GM04504 (cell line): ENCODE results near the gene KRT20.

Source experiments
- DNase-seq: peaks from one replicate; pipeline ENCODE4 v3.0.0-alpha.2; 2012; ENCODE audit warnings: low read depth

KRT20 gene

GRCh38 chr17:40850293-40850972 is 34.6 kb downstream of the KRT20 start:
- DNase-seq = no peak

GRCh38 chr17:40849723-40850122 is 35.3 kb downstream of the KRT20 start:
- no peak for DNase-seq

GRCh38 chr17:40848583-40849235 is 36.3 kb downstream of the KRT20 start:
- no peak for DNase-seq

DNA sequence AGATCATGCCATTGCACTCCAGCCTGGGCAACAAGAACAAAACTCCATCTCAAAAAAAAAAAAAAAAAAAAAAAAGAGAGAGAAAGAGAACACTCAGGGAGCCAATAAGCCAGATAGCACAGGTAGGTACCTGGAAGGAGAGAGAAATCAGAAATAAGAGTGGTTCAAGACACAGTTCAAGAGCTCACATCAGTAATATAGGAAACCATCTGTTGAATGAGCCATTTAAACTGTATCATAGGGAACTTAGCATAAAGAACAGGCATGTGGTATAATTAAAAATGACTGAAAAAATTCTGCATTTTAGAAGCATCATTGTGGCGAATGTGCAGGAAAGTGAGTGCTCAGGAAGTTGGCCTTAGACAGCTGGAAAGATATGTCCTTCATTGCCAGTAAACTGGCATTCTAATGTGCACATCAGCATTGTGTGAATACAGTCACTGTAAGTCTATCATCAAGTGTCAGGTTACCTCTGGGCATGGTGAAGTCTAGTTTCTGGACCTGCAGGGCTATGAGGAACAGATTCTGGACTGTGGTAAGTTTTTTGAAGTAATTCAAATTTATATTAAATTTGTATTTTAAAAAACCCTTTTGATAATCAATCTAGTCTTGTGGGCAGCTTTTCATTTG is 38.4 kb downstream of the KRT20 start:
- no peak for DNase-seq

GRCh38 chr17:40844671-40845107 is 40.4 kb downstream of the KRT20 start:
- no peak for DNase-seq

DNA sequence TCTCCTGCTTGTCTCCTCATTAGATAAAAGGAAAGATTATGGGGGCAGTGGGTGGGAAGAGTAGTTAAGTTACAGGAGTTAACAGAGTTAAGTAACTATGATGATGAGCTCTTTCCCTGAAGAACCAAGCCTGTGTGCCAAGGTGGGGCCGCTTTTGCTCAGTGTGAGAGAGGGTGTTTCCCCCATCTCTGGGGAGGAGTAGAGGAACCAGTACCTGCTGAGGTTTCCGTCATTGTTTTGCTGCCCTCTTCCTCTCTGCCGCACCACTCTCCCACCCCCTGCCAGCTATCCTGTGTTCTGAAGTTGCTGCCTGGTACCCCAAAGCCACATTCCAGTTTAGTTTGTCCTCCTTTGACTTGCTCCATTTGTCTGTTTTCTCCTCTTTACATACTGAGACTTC is 41.8 kb downstream of the KRT20 start:
- no peak for DNase-seq

- no peak for DNase-seq
Observed at GRCh38 chr17:40841246-40841645, 43.8 kb downstream of the KRT20 start.

GRCh38 chr17:40839194-40839593 is 45.8 kb downstream of the KRT20 start:
- DNase-seq = no peak

DNA sequence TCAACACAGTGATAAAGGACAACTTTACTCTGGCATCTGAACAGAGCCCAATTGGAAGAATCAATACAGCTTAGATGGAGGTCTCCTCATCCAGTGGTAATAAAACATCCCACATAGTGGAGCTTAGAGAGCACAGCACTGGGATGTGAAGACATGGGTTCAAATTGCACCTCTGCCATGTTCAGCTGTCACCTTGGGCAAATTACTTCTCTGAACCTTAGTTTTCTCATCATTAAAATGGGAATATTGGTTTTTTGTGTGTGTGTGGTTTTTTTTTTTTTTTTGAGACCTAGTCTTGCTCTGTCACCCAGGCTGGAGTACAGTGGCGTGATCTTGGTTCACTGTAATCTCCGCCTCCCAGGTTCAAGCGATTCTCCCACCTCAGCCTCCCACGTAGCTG is 49.0 kb downstream of the KRT20 start:
- no peak for DNase-seq

DNA sequence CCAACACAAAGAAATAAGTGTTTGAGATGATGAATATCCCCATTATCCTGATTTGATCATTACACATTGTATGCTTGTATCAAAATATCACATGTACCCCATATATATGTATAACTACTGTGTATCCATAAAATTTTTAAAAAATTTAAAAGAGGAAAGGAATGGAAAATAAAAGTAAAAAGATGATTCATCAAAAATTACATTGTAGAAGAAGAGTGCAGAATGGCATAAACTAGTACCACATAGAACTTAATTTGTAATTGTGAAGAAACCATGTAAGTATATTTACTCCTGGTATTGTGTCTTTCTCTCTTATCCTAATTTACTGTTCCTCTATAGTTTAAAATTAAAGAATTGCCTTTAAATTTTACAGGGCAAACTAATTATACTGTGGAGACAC is 51.2 kb downstream of the KRT20 start:
- no peak for DNase-seq

DNA sequence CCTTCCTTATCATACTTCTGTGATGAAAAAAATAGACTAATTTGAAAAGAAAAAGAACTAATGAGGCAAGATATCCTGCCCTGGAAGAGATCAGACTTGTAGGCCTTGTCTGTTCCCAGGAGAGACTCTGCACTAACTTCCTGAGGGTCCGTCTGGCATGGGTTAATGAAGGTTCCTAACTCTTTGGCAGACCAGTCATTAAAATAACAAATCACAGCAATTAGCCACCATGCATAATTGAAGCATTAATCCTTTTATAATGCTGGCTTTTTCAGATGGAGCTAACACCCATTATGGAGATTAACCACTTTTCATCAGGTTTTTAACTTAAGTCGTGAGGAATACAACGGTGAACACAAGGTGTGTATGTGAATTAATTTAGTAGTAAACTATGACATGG is 52.2 kb downstream of the KRT20 start:
- DNase-seq = no peak

- no peak for DNase-seq
Observed at GRCh38 chr17:40830085-40830776, 54.8 kb downstream of the KRT20 start.

DNA sequence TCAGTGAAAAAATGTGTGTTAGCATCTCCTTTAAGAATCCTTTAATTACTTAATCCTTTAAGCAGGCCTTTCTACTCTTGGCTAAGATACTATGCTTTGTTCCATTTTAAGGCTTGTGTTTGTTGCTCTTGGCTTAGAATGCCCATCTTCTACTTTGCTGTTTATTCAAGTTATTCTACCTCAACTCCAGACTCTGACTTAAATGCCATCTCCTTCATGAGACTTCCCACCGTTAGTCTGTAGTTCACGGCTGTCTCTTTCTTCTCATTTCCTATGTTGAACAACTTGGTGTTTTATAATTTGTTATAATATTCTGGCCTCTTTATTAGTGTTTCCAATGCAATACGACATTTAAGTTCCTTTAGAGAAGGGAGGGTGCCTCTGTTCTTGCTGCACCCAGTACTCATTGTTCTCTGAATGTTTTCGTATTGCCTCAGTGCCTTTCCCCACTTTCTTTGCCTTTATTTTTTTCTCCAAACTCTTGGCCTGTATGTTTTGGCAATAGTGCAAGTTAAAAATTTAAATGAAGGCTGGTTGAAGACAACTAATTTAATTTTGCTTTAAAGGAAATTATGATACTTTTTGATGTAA is 56.5 kb downstream of the KRT20 start:
- no peak for DNase-seq

GRCh38 chr17:40827746-40828453 is 57.1 kb downstream of the KRT20 start:
- no peak for DNase-seq
